Neural progenitor cell (in vitro differentiated cells): ENCODE measurements around the gene DCTN3. TPM values are rescaled to one million over a fixed set of nuclear protein-coding genes. Genes with fewer than 3 reads are reported as not detected.
A peak's percentile ranks its signal among the peaks of the same experiment; 100 is the strongest.

Source experiments
- DNase-seq: peaks from one replicate; pipeline ENCODE4 v3.0.0-alpha.2; 2016; ENCODE audit warnings: low spot score
- H2AFZ ChIP-seq: fragments of 200-600 bp; sonication (generic); replicated peaks from 2 replicates; pipeline ENCODE4 v1.6.1; 2016; ENCODE audit warnings: antibody characterized with exemption
- H3F3A ChIP-seq: fragments of 200-600 bp; sonication (generic); 2 replicates; pipeline ENCODE4 v1.6.1; 2016; ENCODE audit warnings: antibody characterized with exemption, low read depth
- H3K27ac ChIP-seq: fragments of 200-600 bp; sonication (generic); 2 replicates; pipeline ENCODE4 v1.5.1; 2016; ENCODE audit warnings: mild to moderate bottlenecking
- H3K27me3 ChIP-seq: fragments of 200-600 bp; sonication (generic); 2 replicates; pipeline ENCODE4 v1.6.1; 2016; ENCODE audit warnings: mild to moderate bottlenecking, moderate library complexity
- H3K36me3 ChIP-seq: fragments of 200-600 bp; sonication (generic); 2 replicates; pipeline ENCODE4 v1.5.1; 2016
- H3K4me1 ChIP-seq: fragments of 200-600 bp; sonication (generic); 2 replicates; pipeline ENCODE4 v1.6.1; 2016; ENCODE audit warnings: mixed run types
- H3K4me2 ChIP-seq: fragments of 200-600 bp; sonication (generic); 2 replicates; pipeline ENCODE4 v1.6.1; 2016
- H3K4me3 ChIP-seq: fragments of 200-600 bp; sonication (generic); 2 replicates; pipeline ENCODE4 v1.5.1; 2016
- H3K79me2 ChIP-seq: fragments of 200-600 bp; sonication (generic); 2 replicates; pipeline ENCODE4 v1.6.1; 2016; ENCODE audit warnings: low read depth
- H3K9ac ChIP-seq: fragments of 200-600 bp; sonication (generic); 2 replicates; pipeline ENCODE4 v1.6.1; 2016
- H3K9me3 ChIP-seq: fragments of 200-600 bp; sonication (generic); 2 replicates; pipeline ENCODE4 v1.5.1; 2016; ENCODE audit warnings: low read depth
- H4K20me1 ChIP-seq: fragments of 200-600 bp; sonication (generic); 2 replicates; pipeline ENCODE4 v1.6.1; 2016; ENCODE audit warnings: low read depth
- H3K27ac Mint-ChIP-seq: 3 replicates; pipeline ENCODE4 v1.8.0; 2021; ENCODE audit warnings: mixed read lengths
- H3K27me3 Mint-ChIP-seq: 2 replicates; pipeline ENCODE4 v1.8.0; 2022; ENCODE audit warnings: low read depth, mild to moderate bottlenecking, inconsistent platforms, moderate library complexity, mixed read lengths; ENCODE audit not compliant: insufficient read depth
- H3K36me3 Mint-ChIP-seq: 3 replicates; pipeline ENCODE4 v1.8.0; 2021; ENCODE audit warnings: mixed read lengths
- H3K4me1 Mint-ChIP-seq: 3 replicates; pipeline ENCODE4 v1.8.0; 2021; ENCODE audit warnings: mixed read lengths
- H3K4me3 Mint-ChIP-seq: 3 replicates; pipeline ENCODE4 v1.8.0; 2021; ENCODE audit warnings: mild to moderate bottlenecking, moderate library complexity, mixed read lengths
- H3K9me3 Mint-ChIP-seq: 3 replicates; pipeline ENCODE4 v1.8.0; 2020; ENCODE audit warnings: mixed read lengths
- CTCF ChIP-seq: fragments of 200-600 bp; sonication (generic); IDR thresholded peaks from 2 replicates; pipeline ENCODE4 v1.5.1; 2017; ENCODE audit warnings: antibody characterized with exemption, mild to moderate bottlenecking
- EZH2 ChIP-seq: fragments of 200-600 bp; sonication (generic); IDR thresholded peaks from 2 replicates; pipeline ENCODE4 v1.6.1; 2017; ENCODE audit warnings: antibody characterized with exemption, mild to moderate bottlenecking, moderate library complexity
- EZH2phosphoT487 ChIP-seq: fragments of 200-600 bp; sonication (generic); IDR thresholded peaks from 2 replicates; pipeline ENCODE4 v1.6.1; 2017; ENCODE audit warnings: antibody characterized with exemption
- total RNA-seq: library from RNA; depleted of rRNA; stranded (reverse); fragments of >200 nt; gene quantifications from 2 replicates; pipeline ENCODE4 v1.2.3, GENCODE V29; 2015; ENCODE audit warnings: low replicate concordance

The DCTN3 gene
- total RNA-seq, 1 donor from 2014 or later = 45.6 TPM

GRCh38 chr9:34572092-34572491 is 48.2 kb downstream of the DCTN3 start:
- no peak for TF ChIP-seq EZH2phosphoT487
- no peak for TF ChIP-seq EZH2
- TF ChIP-seq CTCF = no peak
- Histone ChIP-seq H3F3A (peaks cover 11% of the 10 kb centered on the region), H4K20me1 (peaks cover 69% of the 10 kb centered on the region), H3K9ac (no peak overlapping the region), H3K27ac (no peak overlapping the region), H3K4me1 (peaks cover 71% of the 10 kb centered on the region), H3K9me3 (no peaks in the 10 kb centered on the region), H3K79me2 (no peaks in the 10 kb centered on the region), H3K36me3 (no peaks in the 10 kb centered on the region), H3K27me3 (no peaks in the 10 kb centered on the region), H3K4me3 (no peak overlapping the region), H2AFZ (no peak overlapping the region), H3K4me2 (no peak overlapping the region)
- Mint-ChIP-seq H3K4me3 (no peak overlapping the region), H3K27me3 (peaks cover 4% of the 10 kb centered on the region), H3K27ac (no peak overlapping the region), H3K4me1 (peaks cover 85% of the 10 kb centered on the region), H3K9me3 (no peaks in the 10 kb centered on the region), H3K36me3 (peaks cover 20% of the 10 kb centered on the region)
- no peak for DNase-seq

GRCh38 chr9:34571481-34571810 is 48.8 kb downstream of the DCTN3 start:
- no peak overlapping the region for H3K4me2 ChIP-seq
- Mint-ChIP-seq H3K4me1 (peaks cover 85% of the 10 kb centered on the region), H3K4me3 (peak overlapping the region; percentile 68), H3K27ac (no peak overlapping the region), H3K36me3 (peaks cover 24% of the 10 kb centered on the region), H3K9me3 (no peaks in the 10 kb centered on the region), H3K27me3 (peaks cover 7% of the 10 kb centered on the region)
- H3K36me3 ChIP-seq = no peaks in the 10 kb centered on the region
- H3K9ac ChIP-seq = no peak overlapping the region
- no peaks in the 10 kb centered on the region for H3K9me3 ChIP-seq
- peaks cover 11% of the 10 kb centered on the region for H3F3A ChIP-seq
- H3K4me3 ChIP-seq = no peak overlapping the region
- DNase-seq = no peak
- H3K27ac ChIP-seq = no peak overlapping the region
- no peak for TF ChIP-seq EZH2phosphoT487
- TF ChIP-seq CTCF = no peak
- TF ChIP-seq EZH2 = no peak
- H3K27me3 ChIP-seq = no peaks in the 10 kb centered on the region
- no peak overlapping the region for H2AFZ ChIP-seq
- peaks cover 69% of the 10 kb centered on the region for H4K20me1 ChIP-seq
- no peaks in the 10 kb centered on the region for H3K79me2 ChIP-seq
- H3K4me1 ChIP-seq = peaks cover 70% of the 10 kb centered on the region

GRCh38 chr9:34570809-34571480 is 49.4 kb downstream of the DCTN3 start:
- H3K27me3 Mint-ChIP-seq = peaks cover 7% of the 10 kb centered on the region
- peaks cover 22% of the 10 kb centered on the region for H3K36me3 Mint-ChIP-seq
- no peak for DNase-seq
- Histone ChIP-seq H4K20me1 (peaks cover 70% of the 10 kb centered on the region), H3K9ac (no peak overlapping the region), H3K9me3 (no peaks in the 10 kb centered on the region), H3F3A (peaks cover 11% of the 10 kb centered on the region), H3K4me2 (peak overlapping the region; percentile 4), H3K79me2 (no peaks in the 10 kb centered on the region), H3K27me3 (no peaks in the 10 kb centered on the region), H3K4me3 (no peak overlapping the region), H3K4me1 (peaks cover 70% of the 10 kb centered on the region), H3K27ac (no peak overlapping the region), H2AFZ (no peak overlapping the region), H3K36me3 (no peaks in the 10 kb centered on the region)
- H3K27ac Mint-ChIP-seq = peak overlapping the region; percentile 43
- TF ChIP-seq EZH2 (no peak), EZH2phosphoT487 (no peak), CTCF (no peak)
- no peaks in the 10 kb centered on the region for H3K9me3 Mint-ChIP-seq
- H3K4me3 Mint-ChIP-seq = peak overlapping the region; percentile 50
- peaks cover 84% of the 10 kb centered on the region for H3K4me1 Mint-ChIP-seq
